Endothelial cell of umbilical vein (primary cell): ENCODE data around the gene TESK2.

ENCODE experiments used
- CTCF ChIP-seq, 2 donors: IDR thresholded peaks; 1 replicate in 1 of 2; 2 replicates in 1 of 2; pipeline ENCODE4 v1.5.1; 2011; ENCODE audit warnings: low read length in 2 of 2, mild to moderate bottlenecking in 2 of 2, moderate library complexity in 2 of 2, control low read depth in 1 of 2, inconsistent platforms in 1 of 2, low read depth in 1 of 2; ENCODE audit not compliant: insufficient read depth in 1 of 2; ENCODE audit errors: extremely low read depth in 1 of 2
- EZH2 ChIP-seq: IDR thresholded peaks from 2 replicates; pipeline ENCODE4 v1.6.1; 2012; ENCODE audit warnings: borderline replicate concordance, low read depth, mild to moderate bottlenecking, moderate library complexity, low read length, inconsistent platforms; ENCODE audit not compliant: severe bottlenecking
- FOS ChIP-seq: IDR thresholded peaks from 2 replicates; pipeline ENCODE4 v1.6.1; 2011; ENCODE audit warnings: mild to moderate bottlenecking, low read length, moderate library complexity, borderline replicate concordance; ENCODE audit not compliant: insufficient read depth
- GATA2 ChIP-seq: IDR thresholded peaks from 2 replicates; pipeline ENCODE4 v1.7.0; 2011; ENCODE audit warnings: low read depth, mild to moderate bottlenecking, moderate library complexity, mixed read lengths, low read length; ENCODE audit not compliant: insufficient read length, insufficient read depth
- JUN ChIP-seq: IDR thresholded peaks from 2 replicates; pipeline ENCODE4 v1.6.1; 2011; ENCODE audit warnings: borderline replicate concordance, low read depth; ENCODE audit not compliant: insufficient read length, insufficient read depth
- MAX ChIP-seq: IDR thresholded peaks from 2 replicates; pipeline ENCODE4 v1.6.1; 2011; ENCODE audit not compliant: insufficient read depth, insufficient read length
- MYC ChIP-seq: IDR thresholded peaks from one replicate; pipeline ENCODE4 v1.6.1; 2011; ENCODE audit warnings: mild to moderate bottlenecking, low read depth, low read length
- POLR2A ChIP-seq: IDR thresholded peaks from 2 replicates; pipeline ENCODE4 v1.6.1; 2012; ENCODE audit warnings: low read depth, mild to moderate bottlenecking, control low read depth, low read length
- POLR2AphosphoS5 ChIP-seq: IDR thresholded peaks from 2 replicates; pipeline ENCODE4 v1.6.1; 2012; ENCODE audit warnings: low read depth, mild to moderate bottlenecking, control low read depth, low read length, moderate library complexity; ENCODE audit not compliant: insufficient read depth

DNA sequence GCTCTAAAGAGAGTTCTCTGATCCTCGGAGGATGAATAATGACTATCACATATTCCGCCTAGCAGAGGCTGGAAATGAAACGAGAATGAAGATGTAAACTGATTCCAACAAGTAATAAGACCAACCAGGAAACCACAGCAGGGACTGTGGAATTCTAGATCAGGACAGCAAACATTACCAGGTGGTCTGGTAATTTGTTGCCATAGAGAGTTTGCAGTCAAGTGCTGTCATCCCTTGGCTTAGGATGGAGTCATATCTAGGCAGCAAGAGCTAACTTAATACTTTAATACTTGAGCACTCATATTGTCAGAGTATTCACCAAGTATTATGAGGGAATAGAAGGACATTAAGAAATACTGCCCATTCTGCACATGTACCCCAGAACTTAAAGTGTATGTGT lies 105.7 kb downstream of the TESK2 start:
- TF ChIP-seq CTCF (IDR thresholded peaks at IDR 0.05; ENCODE audit: extremely low read depth in 1 of 2, insufficient read depth in 1 of 2, low read depth in 1 of 2, low read length in 2 of 2): no peak
- TF ChIP-seq POLR2A: no peak
- no peak for TF ChIP-seq MAX
- no peak for TF ChIP-seq POLR2AphosphoS5
- no peak for TF ChIP-seq MYC
- TF ChIP-seq FOS: no peak
- no peak for TF ChIP-seq EZH2
- TF ChIP-seq JUN: no peak
- TF ChIP-seq GATA2: no peak
